HG03066 (cell line): Measurements from ENCODE around the gene GABBR2.

Source experiments
- ATAC-seq: cut with Tn5 transposase; IDR thresholded peaks from one replicate; pipeline ENCODE4 v1.9.1; 2021; ENCODE audit warnings: low read depth; ENCODE audit not compliant: unreplicated experiment

GABBR2 gene

GRCh38 chr9:98255061-98255577 is 453.6 kb downstream of the GABBR2 start:
- ATAC-seq: peak; percentile 24

GRCh38 chr9:98254228-98255060 is 454.3 kb downstream of the GABBR2 start:
- ATAC-seq: no peak

GRCh38 chr9:98253565-98253964 is 455.2 kb downstream of the GABBR2 start:
- no peak for ATAC-seq

DNA sequence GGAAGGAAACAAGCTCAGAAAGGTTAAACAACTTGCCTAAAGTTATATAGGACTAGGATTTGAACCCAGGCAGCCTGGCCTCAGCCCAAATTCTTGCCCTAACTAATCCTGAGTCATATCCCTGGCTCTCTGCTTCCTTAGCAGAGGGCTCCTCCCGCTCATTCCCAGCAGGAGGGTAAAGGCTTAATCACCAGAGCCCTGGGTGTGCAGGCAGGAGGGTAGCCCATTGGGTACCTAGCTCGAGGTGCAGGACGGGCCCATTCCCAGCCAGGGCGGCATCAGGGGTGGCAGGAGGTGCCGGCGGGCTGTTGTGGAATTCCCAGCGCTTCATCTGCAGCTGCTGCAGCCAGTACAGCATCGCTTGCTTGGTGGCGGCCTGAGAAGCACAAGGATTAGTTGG is 457.2 kb downstream of the GABBR2 start:
- no peak for ATAC-seq

- no peak for ATAC-seq
Observed at GRCh38 chr9:98249771-98250170, 459.0 kb downstream of the GABBR2 start.

GRCh38 chr9:98248737-98249474 is 459.8 kb downstream of the GABBR2 start:
- ATAC-seq: no peak

- no peak for ATAC-seq
Observed at GRCh38 chr9:98247831-98248657, 460.7 kb downstream of the GABBR2 start.

DNA sequence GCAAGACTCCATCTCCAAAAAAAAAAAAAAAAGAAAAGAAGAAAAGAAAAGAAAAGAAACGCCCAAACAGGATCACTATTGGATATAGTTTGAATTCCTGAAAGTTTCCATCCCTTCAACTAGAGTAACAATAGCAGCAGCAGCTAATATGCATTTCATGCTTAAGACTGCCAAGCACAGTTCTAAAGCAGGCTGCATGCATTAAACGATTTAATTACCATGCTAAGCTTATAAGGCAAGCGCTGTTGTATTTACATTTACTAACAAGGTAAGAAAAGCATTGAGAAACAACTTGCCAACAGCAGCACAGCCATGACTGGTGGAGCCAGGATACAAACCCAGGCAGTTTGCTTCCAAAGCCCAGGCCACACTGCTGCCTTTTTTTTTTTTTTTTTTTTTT is 466.3 kb downstream of the GABBR2 start:
- ATAC-seq: no peak

- ATAC-seq: no peak
Observed at GRCh38 chr9:98241357-98242300, 467.1 kb downstream of the GABBR2 start.

GRCh38 chr9:98240475-98240874 is 468.3 kb downstream of the GABBR2 start:
- no peak for ATAC-seq
